Neural crest cell (in vitro differentiated cells): Measurements from ENCODE around the gene ATXN7L1. TPM values are rescaled to one million over a fixed set of nuclear protein-coding genes. Genes with fewer than 3 reads are reported as not detected.

ENCODE experiments used
- DNase-seq: peaks from one replicate; pipeline ENCODE4 v3.0.0; 2021; ENCODE audit warnings: low read depth, mixed read lengths, low spot score
- H3K27ac Mint-ChIP-seq: one replicate; pipeline ENCODE4 v1.8.0; 2021; ENCODE audit warnings: mild to moderate bottlenecking, mixed read lengths; ENCODE audit not compliant: unreplicated experiment
- H3K27me3 Mint-ChIP-seq: 2 replicates; pipeline ENCODE4 v1.8.0; 2021; ENCODE audit warnings: low read depth, mild to moderate bottlenecking, mixed read lengths
- H3K36me3 Mint-ChIP-seq: 2 replicates; pipeline ENCODE4 v1.8.0; 2021; ENCODE audit warnings: low read depth, mild to moderate bottlenecking, mixed read lengths
- H3K4me1 Mint-ChIP-seq: 2 replicates; pipeline ENCODE4 v1.8.0; 2021; ENCODE audit warnings: mixed read lengths
- H3K4me3 Mint-ChIP-seq: one replicate; pipeline ENCODE4 v1.8.0; 2021; ENCODE audit warnings: mild to moderate bottlenecking, mixed read lengths
- H3K9me3 Mint-ChIP-seq: 2 replicates; pipeline ENCODE4 v1.8.0; 2021; ENCODE audit warnings: mixed read lengths
- CTCF ChIP-seq: fragments of 200-600 bp; sonication (generic); conservative IDR thresholded peaks from 2 replicates; pipeline ENCODE4 v1.5.0; 2021; ENCODE audit warnings: antibody characterized with exemption, mild to moderate bottlenecking
- total RNA-seq: library from RNA; stranded (reverse); gene quantifications from 2 replicates; pipeline ENCODE4 v1.2.1, GENCODE V29; 2021

ATXN7L1 gene
- total RNA-seq, 1 donor from 2014 or later, result 14.4 TPM

GRCh38 chr7:105902325-105902911, 26.0 kb upstream of the ATXN7L1 start:
- Mint-ChIP-seq H3K9me3 (no peaks in the 10 kb centered on the region), H3K36me3 (no peaks in the 10 kb centered on the region), H3K27ac (no peak overlapping the region), H3K4me1 (peaks cover 18% of the 10 kb centered on the region), H3K27me3 (no peaks in the 10 kb centered on the region), H3K4me3 (no peak overlapping the region)
- no peak for DNase-seq
- TF ChIP-seq CTCF, result no peak

- H3K9me3 Mint-ChIP-seq, result no peaks in the 10 kb centered on the region
- TF ChIP-seq CTCF, result no peak
- H3K4me1 Mint-ChIP-seq, result peaks cover 9% of the 10 kb centered on the region
- H3K27me3 Mint-ChIP-seq, result no peaks in the 10 kb centered on the region
- H3K27ac Mint-ChIP-seq, result no peak overlapping the region
- H3K4me3 Mint-ChIP-seq, result no peak overlapping the region
- no peaks in the 10 kb centered on the region for H3K36me3 Mint-ChIP-seq
- DNase-seq, result no peak
Observed at GRCh38 chr7:105897999-105898398, 21.6 kb upstream of the ATXN7L1 start.

- no peak overlapping the region for H3K4me3 Mint-ChIP-seq
- H3K9me3 Mint-ChIP-seq, result no peaks in the 10 kb centered on the region
- H3K27ac Mint-ChIP-seq, result no peak overlapping the region
- TF ChIP-seq CTCF, result no peak
- peaks cover 9% of the 10 kb centered on the region for H3K4me1 Mint-ChIP-seq
- H3K27me3 Mint-ChIP-seq, result no peaks in the 10 kb centered on the region
- DNase-seq, result no peak
- H3K36me3 Mint-ChIP-seq, result no peaks in the 10 kb centered on the region
Observed at GRCh38 chr7:105896407-105896911, 20.1 kb upstream of the ATXN7L1 start.

- no peak overlapping the region for H3K27ac Mint-ChIP-seq
- no peaks in the 10 kb centered on the region for H3K36me3 Mint-ChIP-seq
- H3K27me3 Mint-ChIP-seq, result no peaks in the 10 kb centered on the region
- no peak for TF ChIP-seq CTCF
- H3K4me3 Mint-ChIP-seq, result no peak overlapping the region
- DNase-seq, result no peak
- no peaks in the 10 kb centered on the region for H3K9me3 Mint-ChIP-seq
- H3K4me1 Mint-ChIP-seq, result no peaks in the 10 kb centered on the region
Observed at GRCh38 chr7:105894131-105894530, 17.7 kb upstream of the ATXN7L1 start.

GRCh38 chr7:105892387-105892786, 16.0 kb upstream of the ATXN7L1 start:
- Mint-ChIP-seq H3K4me1 (no peaks in the 10 kb centered on the region), H3K27ac (no peak overlapping the region), H3K36me3 (no peaks in the 10 kb centered on the region), H3K4me3 (no peak overlapping the region), H3K9me3 (no peaks in the 10 kb centered on the region), H3K27me3 (no peaks in the 10 kb centered on the region)
- DNase-seq, result no peak
- TF ChIP-seq CTCF, result no peak
